Activated CD4-positive, alpha-beta T cell treated with anti-CD3 and anti-CD28 coated beads, Interleukin-2, amount 50 U/mL, for 16 hours (primary cell): ENCODE results near the gene ITGB6.
"Not testable (repeated sequence)": the region's sequence is repeated elsewhere in the genome, so short reads cannot be mapped to it uniquely, and the experiment has no call there.

Experiments used
- DNase-seq: peaks from one replicate; pipeline ENCODE4 v3.0.0-alpha.2; 2020

The ITGB6 gene

GRCh38 chr2:160220545-160221009 is 20.5 kb upstream of the ITGB6 start:
- DNase-seq, result peak; percentile 91

GRCh38 chr2:160220026-160220425 is 20.0 kb upstream of the ITGB6 start:
- peak; percentile 48 for DNase-seq

- DNase-seq, result peak; percentile 23
These were observed 14.7 kb upstream of the ITGB6 start for GRCh38 chr2:160214461-160215445.

DNA sequence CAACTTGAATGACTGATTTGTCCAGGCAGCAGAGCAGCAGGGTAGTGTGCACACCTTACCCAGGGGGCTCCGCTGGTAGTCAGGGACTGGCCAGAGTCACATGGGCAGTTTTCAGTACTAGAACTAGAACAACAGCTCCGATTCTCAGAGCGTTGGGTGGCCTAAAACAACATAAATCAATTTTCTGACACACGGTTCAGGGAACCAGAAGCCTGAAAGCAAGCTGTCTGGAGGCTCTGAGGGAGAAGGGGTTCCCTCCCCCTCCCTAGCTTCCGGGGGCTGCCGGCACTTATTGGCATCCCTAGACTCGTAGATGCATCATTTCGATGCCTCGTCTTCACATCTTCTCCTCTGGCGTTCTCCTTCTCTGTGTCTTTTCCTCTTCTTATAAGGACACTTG is 13.4 kb upstream of the ITGB6 start:
- no peak for DNase-seq

GRCh38 chr2:160210599-160211138 is 10.6 kb upstream of the ITGB6 start:
- DNase-seq, result peak; percentile 84

DNA sequence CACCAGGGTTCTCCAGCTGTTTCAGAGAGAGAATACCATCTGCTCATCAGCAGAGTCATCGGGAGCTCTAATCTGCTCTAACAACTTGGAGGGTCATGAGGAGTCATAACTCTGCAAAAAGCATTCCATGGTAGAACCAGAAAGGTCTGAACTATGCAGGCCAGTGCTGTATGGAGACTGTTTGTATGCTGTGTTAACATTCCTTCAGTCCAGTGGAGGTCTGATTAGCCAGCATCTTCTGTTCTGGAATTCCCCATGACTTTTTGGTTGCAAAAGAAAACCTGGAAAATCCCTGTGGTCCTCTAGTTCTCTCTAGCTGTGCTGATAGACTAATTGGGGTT is 9.4 kb upstream of the ITGB6 start:
- no peak for DNase-seq

- DNase-seq, result no peak
These were observed 8.8 kb upstream of the ITGB6 start for GRCh38 chr2:160208655-160209515.

GRCh38 chr2:160207804-160208654 is 8.0 kb upstream of the ITGB6 start:
- peak; percentile 46 for DNase-seq

DNA sequence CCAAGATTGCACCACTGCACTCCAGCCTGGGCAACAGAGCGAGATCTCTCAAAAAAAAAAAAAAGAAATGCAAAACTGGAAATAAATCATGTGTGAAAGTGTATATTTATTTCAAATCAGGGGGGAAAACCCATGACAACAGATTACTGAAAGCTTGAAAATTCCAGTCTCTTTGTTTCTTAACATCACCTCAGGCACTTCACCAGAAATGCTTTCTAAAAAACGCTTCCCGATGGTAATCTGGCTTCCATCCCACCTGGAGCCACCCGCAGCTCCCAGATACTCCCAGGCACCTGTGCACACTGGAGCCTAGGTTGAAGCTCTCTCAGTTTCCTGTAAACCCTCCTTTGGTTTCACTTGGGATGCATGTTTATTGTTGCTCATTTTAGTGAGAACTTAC is 7.2 kb upstream of the ITGB6 start:
- DNase-seq, result no peak

DNA sequence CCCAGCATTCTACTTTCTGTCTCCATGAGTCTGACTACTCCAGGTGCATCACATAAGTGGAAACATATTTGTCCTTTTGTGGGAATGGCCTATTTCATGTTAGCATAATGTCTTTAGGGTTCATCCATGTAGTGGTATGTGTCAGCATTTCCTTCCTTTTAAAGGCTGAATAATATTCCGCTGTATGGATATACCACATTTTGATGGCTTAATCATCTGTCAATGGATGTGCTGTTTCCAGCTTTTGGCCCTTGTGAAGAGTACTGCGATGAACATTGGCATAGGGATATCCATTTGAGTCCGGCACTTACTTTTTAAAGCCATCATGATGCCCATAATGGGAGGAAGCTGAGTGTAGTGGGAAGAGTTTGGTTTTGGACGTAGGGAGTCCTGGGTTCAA is 6.4 kb upstream of the ITGB6 start:
- DNase-seq, result no peak

- no peak for DNase-seq
These were observed 5.4 kb upstream of the ITGB6 start for GRCh38 chr2:160205505-160205904.

- no peak for DNase-seq
These were observed 3.4 kb upstream of the ITGB6 start for GRCh38 chr2:160203422-160203821.

DNA sequence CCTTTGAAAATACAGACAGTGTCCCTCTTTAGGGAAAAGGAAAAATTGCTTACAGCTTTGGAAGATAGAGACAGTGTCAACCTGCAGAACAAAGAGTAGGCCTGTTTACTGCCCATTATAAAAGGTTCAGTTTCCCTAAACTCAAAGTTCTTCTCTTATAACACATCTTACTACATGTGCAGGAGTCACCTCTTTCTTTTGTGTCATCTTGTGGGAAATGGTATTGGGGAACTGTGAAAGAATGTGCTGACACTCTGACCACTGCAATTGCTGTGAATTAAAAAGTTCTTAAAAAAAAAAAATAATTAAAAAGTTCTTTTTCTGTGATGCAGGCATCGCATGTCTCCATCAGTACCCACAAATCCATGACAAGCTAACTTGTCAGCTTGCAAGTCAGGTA is 2.9 kb upstream of the ITGB6 start:
- no peak for DNase-seq

DNA sequence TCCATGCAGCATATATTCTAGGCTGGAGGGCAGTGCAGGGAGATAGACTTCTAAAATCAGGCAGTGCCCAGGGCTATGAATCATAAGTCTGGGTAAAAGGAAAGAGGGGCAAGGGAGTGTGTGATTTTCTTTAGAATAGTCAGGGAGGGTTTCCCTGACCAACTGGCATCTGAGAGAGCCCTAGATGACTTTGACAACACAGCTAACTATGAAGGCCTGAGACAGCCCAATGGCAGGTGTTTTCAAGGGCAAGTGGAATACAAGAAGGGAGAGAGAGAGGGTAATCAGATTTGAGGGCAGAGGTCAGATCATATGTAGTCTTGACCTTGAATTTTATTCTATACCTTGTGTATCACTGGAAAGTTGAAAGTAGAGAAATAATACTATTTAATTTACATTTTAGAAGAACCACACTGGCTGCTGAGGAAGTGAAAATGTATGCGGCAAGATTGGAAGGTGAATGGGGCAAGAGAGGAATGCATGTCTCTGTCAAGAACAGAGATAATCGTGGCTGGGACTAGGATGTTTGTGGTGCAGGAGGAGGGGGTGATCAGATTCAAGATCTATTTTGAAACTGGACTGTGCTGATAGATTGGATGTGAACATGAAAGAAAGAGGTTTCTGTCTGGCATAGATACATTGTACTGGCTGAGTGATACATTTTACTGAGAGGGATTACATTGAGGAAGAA is 1.9 kb upstream of the ITGB6 start:
- no peak for DNase-seq

- no peak for DNase-seq
These were observed 849 bp upstream of the ITGB6 start for GRCh38 chr2:160200921-160201320.

GRCh38 chr2:160199053-160199452 is 1.0 kb downstream of the ITGB6 start:
- DNase-seq, result no peak

GRCh38 chr2:160197587-160197986 is 2.5 kb downstream of the ITGB6 start:
- no peak for DNase-seq

GRCh38 chr2:160194946-160195345 is 5.1 kb downstream of the ITGB6 start:
- DNase-seq, result peak; percentile 34

DNA sequence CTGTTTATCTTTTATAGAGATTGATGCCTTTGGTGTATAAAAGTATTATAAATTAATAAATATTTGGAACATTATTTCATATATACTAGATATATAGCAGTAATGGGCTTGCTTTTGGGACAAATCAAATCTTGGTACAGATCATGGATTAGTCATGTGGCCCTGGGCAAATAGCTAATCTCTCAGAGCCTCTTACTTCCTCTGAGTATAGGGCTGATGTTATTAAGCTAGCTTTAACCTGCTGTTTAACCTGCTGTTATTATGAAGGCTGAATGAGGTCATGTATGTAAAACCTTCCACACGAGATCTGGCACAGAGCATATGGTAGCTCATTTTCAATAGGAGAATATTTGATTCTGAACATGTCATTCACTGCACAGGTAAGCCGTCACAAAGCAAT is 5.7 kb downstream of the ITGB6 start:
- no peak for DNase-seq

DNA sequence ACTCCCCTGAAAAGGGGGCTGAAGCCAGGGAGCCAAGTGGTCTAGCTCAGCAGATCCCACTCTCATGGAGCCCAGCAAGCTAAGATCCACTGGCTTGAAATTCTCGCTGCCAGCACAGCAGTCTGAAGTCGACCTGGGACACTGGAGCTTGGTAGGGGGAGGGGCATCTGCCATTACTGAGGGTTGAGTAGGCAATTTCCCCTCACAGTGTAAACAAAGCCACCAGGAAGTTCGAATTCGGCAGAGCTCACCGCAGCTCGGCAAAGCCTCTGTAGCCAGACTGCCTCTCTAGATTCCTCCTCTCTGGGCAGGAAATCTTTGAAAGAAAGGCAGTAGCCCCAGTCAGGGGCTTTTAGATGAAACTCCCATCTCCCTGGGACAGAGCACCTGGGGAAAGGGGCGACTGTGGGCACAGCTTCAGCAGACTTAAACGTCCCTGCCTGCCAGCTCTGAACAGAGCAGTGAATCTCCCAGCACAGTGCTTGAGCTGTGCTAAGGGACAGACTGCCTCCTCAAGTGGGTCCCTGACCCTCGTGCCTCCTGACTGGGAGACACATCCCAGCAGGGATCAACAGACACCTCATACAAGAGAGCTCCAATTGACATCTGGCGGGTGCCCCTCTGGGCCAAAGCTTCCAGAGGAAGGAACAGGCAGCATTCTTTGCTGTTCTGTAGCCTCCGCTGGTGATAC is 18.8 kb downstream of the ITGB6 start:
- peak; percentile 33 for DNase-seq

DNA sequence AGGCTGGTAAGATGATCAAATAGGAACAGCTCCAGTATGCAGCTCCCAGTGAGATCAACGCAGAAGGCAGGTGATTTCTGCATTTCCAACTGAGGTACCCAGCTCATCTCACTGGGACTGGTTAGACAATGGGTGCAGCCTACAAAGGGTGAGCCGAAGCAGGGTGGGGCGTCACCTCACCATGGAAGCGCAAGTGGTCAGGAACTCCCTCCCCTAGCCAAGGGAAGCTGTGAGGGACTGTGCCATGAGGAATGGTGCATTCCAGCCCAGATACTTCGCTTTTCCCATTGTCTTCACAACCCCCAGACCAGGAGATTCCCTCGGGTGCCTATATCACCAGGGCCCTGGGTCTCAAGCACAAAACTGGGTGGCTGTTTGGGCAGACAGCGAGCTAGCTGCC is 19.4 kb downstream of the ITGB6 start:
- DNase-seq, result not testable (repeated sequence)
